Activated CD8-positive, alpha-beta T cell treated with anti-CD3 and anti-CD28 coated beads for 36 hours (primary cell): Measurements from ENCODE around the gene ELF1. TPM values are rescaled to one million over a fixed set of nuclear protein-coding genes. Genes with fewer than 3 reads are reported as not detected.

Experiments used
- ATAC-seq: fragments of 200-7000 bp; cut with Tn5 transposase; one replicate; pipeline ENCODE4 v1.10.0; 2021; ENCODE audit warnings: mild to moderate bottlenecking, moderate library complexity
- CTCF ChIA-PET: fragments of 350-600 bp; sonication (Branson Sonifier 250); formaldehyde crosslinking; loops from one replicate; lab custom pipeline; 2021; ENCODE audit warnings: antibody characterized with exemption; lab: Charles Lee
- POLR2A ChIA-PET: fragments of 350-600 bp; sonication (Branson Sonifier 250); formaldehyde crosslinking; loops from one replicate; lab custom pipeline; 2021; ENCODE audit warnings: antibody characterized with exemption; lab: Charles Lee
- DNase-seq: peaks from one replicate; pipeline ENCODE4 v3.0.0-alpha.2; 2020
- H3K27ac Mint-ChIP-seq: one replicate; pipeline ENCODE4 v1.8.0; 2021; ENCODE audit warnings: mild to moderate bottlenecking, mixed read lengths
- H3K27me3 Mint-ChIP-seq: one replicate; pipeline ENCODE4 v1.8.0; 2021; ENCODE audit warnings: mixed read lengths
- H3K36me3 Mint-ChIP-seq: one replicate; pipeline ENCODE4 v1.8.0; 2021; ENCODE audit warnings: low read depth, mixed read lengths
- H3K4me1 Mint-ChIP-seq: one replicate; pipeline ENCODE4 v1.8.0; 2021; ENCODE audit warnings: low read depth, mixed read lengths
- H3K4me3 Mint-ChIP-seq: one replicate; pipeline ENCODE4 v1.8.0; 2021; ENCODE audit warnings: mild to moderate bottlenecking, moderate library complexity, mixed read lengths
- H3K9me3 Mint-ChIP-seq: one replicate; pipeline ENCODE4 v1.8.0; 2021; ENCODE audit warnings: mixed read lengths
- intact Hi-C: fragments of 100-400 bp; cut with micrococcal nuclease; formaldehyde crosslinking; loops from one replicate; pipeline ENCODE4 v1.10.0; 2022
- total RNA-seq, 2 experiments: library from RNA; stranded (reverse); gene quantifications; one replicate each; pipeline ENCODE4 v1.2.3, GENCODE V29; 2021
- TF ChIP-seq, protein P1 (sequence below): fragments of 200-600 bp; IDR thresholded peaks from one replicate; pipeline ENCODE4 v1.8.0; 2022; ENCODE audit warnings: antibody characterized with exemption, mild to moderate bottlenecking

ELF1 gene
- total RNA-seq, 2 experiments from 2014 or later: 85.2 to 88.2 TPM

- ChIA-PET CTCF (interaction anchor here (0.7 kb wide), 1 partner anchor 42 kb away, joined by 3 read pairs; no protein-coding TSS in a partner anchor), POLR2A (no interaction called here)
- no peak for DNase-seq
- no peak for ATAC-seq
- intact Hi-C loops: no loop called here
- Mint-ChIP-seq H3K9me3 (no peaks in the 10 kb centered on the region), H3K27ac (no peak overlapping the region), H3K4me3 (no peak overlapping the region), H3K36me3 (no peaks in the 10 kb centered on the region), H3K27me3 (no peaks in the 10 kb centered on the region), H3K4me1 (peaks cover 28% of the 10 kb centered on the region)
- TF ChIP-seq, protein P1, sequence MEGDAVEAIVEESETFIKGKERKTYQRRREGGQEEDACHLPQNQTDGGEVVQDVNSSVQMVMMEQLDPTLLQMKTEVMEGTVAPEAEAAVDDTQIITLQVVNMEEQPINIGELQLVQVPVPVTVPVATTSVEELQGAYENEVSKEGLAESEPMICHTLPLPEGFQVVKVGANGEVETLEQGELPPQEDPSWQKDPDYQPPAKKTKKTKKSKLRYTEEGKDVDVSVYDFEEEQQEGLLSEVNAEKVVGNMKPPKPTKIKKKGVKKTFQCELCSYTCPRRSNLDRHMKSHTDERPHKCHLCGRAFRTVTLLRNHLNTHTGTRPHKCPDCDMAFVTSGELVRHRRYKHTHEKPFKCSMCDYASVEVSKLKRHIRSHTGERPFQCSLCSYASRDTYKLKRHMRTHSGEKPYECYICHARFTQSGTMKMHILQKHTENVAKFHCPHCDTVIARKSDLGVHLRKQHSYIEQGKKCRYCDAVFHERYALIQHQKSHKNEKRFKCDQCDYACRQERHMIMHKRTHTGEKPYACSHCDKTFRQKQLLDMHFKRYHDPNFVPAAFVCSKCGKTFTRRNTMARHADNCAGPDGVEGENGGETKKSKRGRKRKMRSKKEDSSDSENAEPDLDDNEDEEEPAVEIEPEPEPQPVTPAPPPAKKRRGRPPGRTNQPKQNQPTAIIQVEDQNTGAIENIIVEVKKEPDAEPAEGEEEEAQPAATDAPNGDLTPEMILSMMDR: no peak
Measured at GRCh38 chr13:41034382-41034781, 15.3 kb upstream of the ELF1 start.

- TF ChIP-seq, protein P1: no peak
- H3K4me1 Mint-ChIP-seq: peaks cover 28% of the 10 kb centered on the region
- H3K36me3 Mint-ChIP-seq: no peaks in the 10 kb centered on the region
- no peak overlapping the region for H3K4me3 Mint-ChIP-seq
- no peaks in the 10 kb centered on the region for H3K9me3 Mint-ChIP-seq
- ATAC-seq (peak; percentile 65), DNase-seq (no peak)
- ChIA-PET CTCF (no interaction called here), POLR2A (interaction anchor here (1.0 kb wide), 1 partner anchor 14 kb away, joined by 3 read pairs; the partner anchor contains the start of gene ELF1)
- no peaks in the 10 kb centered on the region for H3K27me3 Mint-ChIP-seq
- intact Hi-C loops: no loop called here
- H3K27ac Mint-ChIP-seq: no peak overlapping the region
Measured at GRCh38 chr13:41032691-41033376, 13.7 kb upstream of the ELF1 start.

DNA sequence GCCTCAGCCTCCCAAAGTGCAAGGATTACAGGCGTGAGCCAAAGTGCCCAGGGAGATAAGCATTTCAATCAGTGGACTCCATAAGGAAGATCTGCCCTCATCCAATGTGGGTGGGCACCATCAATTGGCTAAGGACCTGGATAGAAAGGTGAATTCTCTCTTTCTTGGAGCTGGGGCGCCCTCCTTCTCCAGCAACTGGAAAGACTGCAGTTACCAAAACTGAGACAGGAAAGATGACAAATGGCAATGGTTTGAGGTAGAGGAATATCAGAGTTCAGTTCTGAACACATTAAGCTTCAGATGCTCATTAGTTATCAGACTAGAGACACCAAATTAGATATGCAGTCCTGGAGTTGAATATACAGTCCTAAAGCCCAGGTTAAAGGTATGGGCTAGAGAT lies 10.5 kb upstream of the ELF1 start:
- H3K27ac Mint-ChIP-seq: no peak overlapping the region
- TF ChIP-seq, protein P1: no peak
- H3K36me3 Mint-ChIP-seq: peaks cover 1% of the 10 kb centered on the region
- H3K27me3 Mint-ChIP-seq: no peaks in the 10 kb centered on the region
- peaks cover 33% of the 10 kb centered on the region for H3K4me1 Mint-ChIP-seq
- no peaks in the 10 kb centered on the region for H3K9me3 Mint-ChIP-seq
- peak; percentile 28 for ATAC-seq
- intact Hi-C loops: no loop called here
- H3K4me3 Mint-ChIP-seq: no peak overlapping the region
- DNase-seq: peak; percentile 35
- ChIA-PET POLR2A (interaction anchor here (1.5 kb wide), 1 partner anchor 11 kb away, joined by 3 read pairs; the partner anchor contains the start of gene ELF1), CTCF (interaction anchor here (0.7 to 2.4 kb wide), 8 partner anchors 8 to 394 kb away, joined by 3 to 12 read pairs (median 4); partner anchors contain the start of gene ELF1)

GRCh38 chr13:41028051-41028450 lies 8.9 kb upstream of the ELF1 start:
- CTCF ChIA-PET: interaction anchor here (1.2 to 2.4 kb wide), 3 partner anchors 14 to 26 kb away, joined by 3 to 12 read pairs (median 6); no protein-coding TSS in a partner anchor
- Mint-ChIP-seq H3K27me3 (no peaks in the 10 kb centered on the region), H3K4me3 (no peak overlapping the region), H3K36me3 (peaks cover 1% of the 10 kb centered on the region), H3K4me1 (peaks cover 29% of the 10 kb centered on the region), H3K27ac (no peak overlapping the region), H3K9me3 (no peaks in the 10 kb centered on the region)
- no peak for DNase-seq
- TF ChIP-seq, protein P1: no peak
- no peak for ATAC-seq
- POLR2A ChIA-PET: no interaction called here
- intact Hi-C loops: no loop called here

DNA sequence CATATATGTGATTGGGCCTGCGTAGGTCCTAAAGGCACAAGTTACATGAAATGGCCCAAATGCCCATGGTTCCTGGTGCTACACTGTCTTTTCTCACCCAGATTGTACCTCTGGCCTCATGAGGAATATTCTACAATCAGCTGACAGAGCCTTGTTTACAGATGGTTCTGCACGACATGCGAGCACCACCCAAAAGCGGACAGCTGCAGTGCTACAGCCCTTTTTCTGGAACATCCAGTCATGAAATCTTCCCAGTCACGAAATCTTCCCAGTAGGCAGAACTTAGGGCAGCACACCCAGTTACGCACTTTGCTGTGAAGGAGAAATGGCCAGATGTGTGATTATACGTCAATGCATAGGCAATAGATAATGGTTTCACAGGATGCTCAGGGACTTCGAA lies 7.7 kb upstream of the ELF1 start:
- H3K4me1 Mint-ChIP-seq: peaks cover 28% of the 10 kb centered on the region
- no peaks in the 10 kb centered on the region for H3K27me3 Mint-ChIP-seq
- H3K27ac Mint-ChIP-seq: no peak overlapping the region
- peaks cover 1% of the 10 kb centered on the region for H3K36me3 Mint-ChIP-seq
- CTCF ChIA-PET: no interaction called here
- TF ChIP-seq, protein P1: no peak
- DNase-seq (no peak), ATAC-seq (no peak)
- intact Hi-C loops: no loop called here
- no peak overlapping the region for H3K4me3 Mint-ChIP-seq
- POLR2A ChIA-PET: interaction anchor here (0.7 kb wide), 1 partner anchor 32 kb away, joined by 3 read pairs; no protein-coding TSS in a partner anchor
- H3K9me3 Mint-ChIP-seq: no peaks in the 10 kb centered on the region
